Measurements from ENCODE around the gene MYO9B.

Gene MYO9B

DNA sequence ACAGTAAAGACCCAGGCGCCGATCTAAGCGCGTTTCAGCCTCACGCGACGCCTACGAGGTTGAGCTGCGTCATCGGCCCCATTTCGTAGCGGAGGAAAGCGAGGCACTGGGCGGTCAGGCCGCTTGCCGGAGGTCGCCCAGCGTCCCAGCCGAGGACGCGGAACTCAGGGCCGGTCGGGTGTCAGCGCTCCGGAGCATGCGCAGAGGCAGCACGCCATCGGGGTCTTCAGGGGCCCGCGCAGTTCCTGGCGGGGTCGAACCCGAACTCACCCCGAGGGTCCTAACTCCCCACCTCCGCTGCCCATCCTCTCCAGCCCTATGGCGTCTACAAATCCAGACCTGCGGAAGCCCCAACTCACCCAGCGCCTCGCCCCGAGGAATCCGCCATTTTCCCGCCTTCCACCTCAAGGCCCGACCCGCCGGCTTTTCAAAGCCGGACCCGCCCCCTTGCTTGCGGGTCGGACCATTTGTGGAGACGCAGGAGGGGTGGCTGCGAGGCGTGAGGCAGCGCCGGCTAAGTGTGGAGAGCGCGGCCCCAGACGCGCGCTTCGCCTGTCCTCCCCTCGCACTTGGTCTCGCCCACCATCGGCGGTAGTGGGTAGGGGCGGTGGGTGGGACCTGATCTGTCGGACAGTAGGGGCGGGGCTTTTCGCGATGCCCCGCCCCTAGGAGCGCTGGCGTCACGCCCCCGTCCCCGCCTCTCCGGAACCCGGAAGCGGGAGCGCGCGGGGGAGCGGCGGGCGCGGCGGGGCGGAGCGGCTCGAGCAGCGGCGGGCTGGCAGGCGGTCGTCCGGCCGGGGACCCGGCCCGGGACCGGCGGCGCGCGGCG, at the start of gene MYO9B, which contains the start of gene HAUS8:
Gene MYO9B, plus strand, starts transcription at position 743 of the 829 bp plus-strand sequence. CDS start 25,941 bp downstream, outside the sequence.
Gene HAUS8, minus strand, starts transcription at position 418 of the 829 bp plus-strand sequence. Its CDS starts 30 bp downstream, at position 388.
- peak; percentile 100 for DNase-seq

DNA sequence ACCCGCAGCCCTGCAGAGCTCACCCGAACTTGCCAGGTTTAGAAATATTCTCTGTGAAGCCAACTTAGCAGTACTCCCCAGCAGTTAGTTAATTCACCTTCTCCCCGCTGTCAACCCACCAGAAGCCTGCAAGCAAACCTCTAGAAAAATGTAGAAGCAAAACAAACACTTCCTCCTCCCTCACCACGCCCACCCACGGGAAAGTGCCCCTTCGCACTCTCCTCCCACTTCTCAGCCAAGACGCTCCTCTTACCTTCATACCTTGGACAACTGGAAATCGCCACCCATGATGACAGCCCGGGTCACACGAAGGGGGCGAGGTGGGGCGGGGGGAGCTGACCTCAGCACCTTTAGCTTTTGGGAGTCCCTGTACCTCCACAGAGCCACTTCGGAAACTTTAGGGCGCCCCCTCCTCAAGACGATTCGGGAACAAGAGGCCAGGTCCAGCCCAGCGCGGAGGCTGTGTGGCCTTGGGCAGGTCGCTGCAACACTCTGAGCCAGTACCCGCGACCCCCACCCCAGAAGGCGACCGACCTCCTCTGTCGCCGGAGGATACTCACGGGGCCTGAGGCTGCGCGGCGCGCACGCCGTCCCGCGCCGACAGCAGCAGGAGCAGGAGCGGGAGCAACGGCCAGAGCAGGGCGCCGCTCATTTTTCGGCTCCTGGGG, 49.5 kb upstream of the MYO9B start:
- DNase-seq, result no peak

DNA sequence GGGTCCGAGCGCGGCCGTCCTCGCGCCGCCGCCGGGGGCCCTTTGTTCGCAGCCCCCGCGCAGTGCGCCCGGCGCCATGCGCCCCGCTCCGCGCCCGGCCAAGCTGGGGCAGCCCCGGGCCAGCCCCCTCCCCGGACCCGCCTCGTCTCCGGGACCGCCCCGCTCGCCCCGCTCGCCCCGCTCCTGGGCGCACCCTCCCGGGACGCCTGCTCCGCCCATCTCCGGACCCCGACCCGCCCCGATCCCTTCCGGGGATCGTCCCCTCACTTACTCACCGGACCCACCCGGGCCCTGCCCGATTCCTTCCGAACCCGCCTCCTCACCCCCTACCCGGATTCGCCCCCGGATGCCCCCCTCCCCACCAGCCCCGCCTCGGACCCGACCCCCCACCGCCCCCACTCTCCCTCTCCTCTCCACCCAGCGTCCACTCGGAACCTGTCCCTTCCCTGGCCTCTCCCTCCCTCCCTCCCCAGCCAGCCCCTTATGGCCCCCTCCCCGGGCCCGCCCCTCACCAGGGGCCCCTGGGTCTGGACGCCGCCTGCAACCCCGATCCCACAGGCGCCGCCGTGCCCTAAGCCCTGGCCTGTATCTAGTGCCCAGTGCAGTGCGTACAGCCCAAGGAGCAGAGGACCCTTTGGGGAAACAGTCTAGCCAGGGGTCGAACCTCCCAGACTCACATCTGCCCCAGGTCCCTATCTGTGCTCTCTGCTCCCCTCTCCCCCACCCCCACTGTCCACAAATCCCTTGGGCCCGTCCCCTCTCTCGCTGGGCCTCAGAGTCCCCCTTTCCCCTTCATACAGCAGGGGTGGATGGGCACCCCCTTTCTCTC, 48.7 kb upstream of the MYO9B start, which contains the start of gene CPAMD8:
Gene CPAMD8, minus strand, starts transcription at position 105 of the 829 bp plus-strand sequence. CDS start 168 bp downstream, outside the sequence.
- peak; percentile 54 for DNase-seq

- DNase-seq, result no peak
These were observed 48.0 kb upstream of the MYO9B start for GRCh38 chr19:17027535-17027975.

- DNase-seq, result no peak
These were observed 43.8 kb upstream of the MYO9B start for GRCh38 chr19:17031741-17032140.

DNA sequence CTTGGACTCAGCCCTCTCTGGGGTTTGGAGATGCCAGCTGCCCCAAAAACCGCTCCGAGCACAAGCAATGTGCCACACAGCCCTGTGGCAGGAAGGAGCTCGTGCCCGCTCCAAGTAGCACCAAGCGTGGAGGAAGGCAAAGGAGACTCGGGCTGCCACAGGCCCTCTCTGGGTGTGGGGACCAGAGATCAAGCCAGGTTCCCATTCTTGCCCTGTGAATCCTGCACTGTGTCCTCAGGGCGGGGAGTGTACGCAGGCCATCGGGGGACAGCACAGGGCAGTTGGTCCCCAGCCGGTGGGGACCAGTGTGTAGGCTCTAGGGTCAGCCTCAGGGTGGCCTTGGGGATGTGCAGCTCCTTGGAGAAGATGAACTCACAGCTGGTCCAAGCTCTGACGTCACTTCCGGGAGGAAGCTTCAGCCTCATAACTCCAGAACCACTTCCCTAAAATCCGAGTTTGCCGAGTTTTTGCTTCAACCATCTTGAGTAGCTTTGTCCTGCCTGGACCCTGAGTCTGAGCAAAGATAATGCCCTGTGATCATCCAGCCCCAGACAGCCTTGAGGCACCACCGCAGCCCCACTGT, 39.6 kb upstream of the MYO9B start:
- no peak for DNase-seq

- no peak for DNase-seq
These were observed 38.9 kb upstream of the MYO9B start for GRCh38 chr19:17036640-17037039.

DNA sequence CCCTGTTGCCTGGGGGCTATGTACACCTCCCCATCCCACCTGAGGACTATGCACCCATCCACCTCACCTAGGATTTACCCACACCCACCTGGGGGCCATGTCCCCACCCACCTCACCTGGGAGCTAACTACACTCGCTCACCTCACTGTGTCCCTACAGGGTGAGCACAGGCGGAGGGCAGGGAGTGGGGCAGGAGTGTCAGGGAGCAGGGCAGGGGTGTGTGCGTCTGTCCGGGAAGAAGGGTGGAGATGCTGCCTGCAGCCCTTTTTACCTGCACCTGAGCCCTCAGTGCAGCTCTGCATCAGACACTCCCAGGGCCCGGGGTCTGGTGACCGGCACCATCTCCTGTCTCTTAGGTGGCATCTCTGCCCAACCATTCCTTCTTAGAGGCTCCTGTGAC, 38.4 kb upstream of the MYO9B start:
- DNase-seq, result no peak

GRCh38 chr19:17037966-17038500, 37.5 kb upstream of the MYO9B start:
- no peak for DNase-seq

- DNase-seq, result peak; percentile 54
These were observed 33.6 kb upstream of the MYO9B start for GRCh38 chr19:17041976-17042375.

GRCh38 chr19:17043744-17044143, 31.8 kb upstream of the MYO9B start:
- DNase-seq, result no peak

DNA sequence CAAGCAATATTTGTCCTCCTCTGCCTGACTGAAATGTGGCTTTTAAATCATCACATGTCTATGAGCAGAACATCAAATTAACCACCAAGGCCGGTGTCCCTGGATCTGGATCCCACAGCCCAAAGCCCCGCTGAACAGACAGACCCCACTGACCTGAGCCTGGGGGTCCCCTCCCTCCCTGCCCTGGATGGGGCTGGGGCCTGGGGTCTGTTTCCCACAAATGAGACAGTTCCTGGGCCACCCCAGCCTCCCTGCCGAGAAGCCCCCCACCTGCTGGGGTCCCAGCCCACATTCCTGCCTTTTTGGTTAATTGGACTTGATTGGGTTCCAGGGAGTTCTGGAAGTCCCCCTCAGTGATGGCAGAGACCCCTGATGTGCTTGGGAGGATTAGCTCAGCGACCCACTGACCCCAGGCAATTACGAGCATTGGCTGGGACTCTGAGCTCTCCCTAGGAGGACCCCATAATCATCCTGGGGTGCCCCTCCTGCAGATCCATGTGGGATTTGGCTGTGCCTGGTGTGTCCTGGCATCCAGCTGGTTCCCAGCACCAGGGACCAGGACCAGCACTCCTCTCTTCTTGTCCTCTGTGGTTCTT, 29.6 kb upstream of the MYO9B start:
- DNase-seq, result no peak

- DNase-seq, result no peak
These were observed 26.6 kb upstream of the MYO9B start for GRCh38 chr19:17048885-17049453.

DNA sequence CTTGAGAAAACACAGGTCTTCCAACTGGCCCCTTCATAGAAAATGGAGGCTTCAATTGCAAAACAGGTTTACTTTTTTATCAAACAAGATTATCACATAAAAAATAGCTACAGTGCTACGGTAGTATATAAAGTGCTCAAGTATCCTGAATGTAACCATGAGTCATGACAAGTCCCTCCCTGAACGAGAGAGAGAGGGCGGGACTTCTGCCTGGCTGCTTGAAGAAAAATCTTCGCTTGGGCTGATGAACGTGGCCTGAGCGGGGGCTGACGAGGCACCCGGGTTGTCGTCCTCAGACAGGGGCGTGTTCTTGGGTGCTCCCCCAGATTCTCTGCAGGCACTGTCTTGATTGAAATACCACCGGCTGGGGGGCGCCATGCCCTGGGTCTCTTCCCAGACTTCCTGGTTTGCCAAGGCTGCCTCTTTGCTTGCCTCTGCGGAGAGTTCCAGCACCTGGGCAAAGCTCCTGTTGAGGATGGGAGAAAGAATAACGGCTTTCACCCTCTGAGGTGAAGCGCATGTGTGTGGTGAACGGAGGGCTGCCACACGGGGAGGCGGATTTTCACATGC, 25.8 kb upstream of the MYO9B start:
- no peak for DNase-seq

DNA sequence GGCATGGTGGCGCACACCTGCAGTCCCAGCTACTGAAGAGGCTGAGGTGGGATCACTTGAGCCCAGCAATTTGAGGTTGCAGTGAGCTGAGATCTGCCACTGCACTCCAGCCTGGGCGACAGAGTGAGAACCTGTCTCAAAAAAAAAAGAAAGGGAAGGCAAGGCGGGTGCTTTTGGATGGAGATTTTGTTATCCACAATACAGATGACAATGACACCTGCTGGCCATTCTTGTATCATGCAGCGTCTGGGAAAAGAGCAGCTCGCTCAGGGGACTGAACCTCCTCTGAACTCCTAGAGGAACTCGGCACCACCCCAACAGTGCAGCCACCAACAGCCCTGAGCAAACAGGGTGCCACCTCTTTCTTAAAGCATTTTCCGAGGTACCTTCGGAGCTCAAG, 23.1 kb upstream of the MYO9B start:
- peak; percentile 57 for DNase-seq

GRCh38 chr19:17054746-17055145, 20.8 kb upstream of the MYO9B start:
- DNase-seq, result no peak

DNA sequence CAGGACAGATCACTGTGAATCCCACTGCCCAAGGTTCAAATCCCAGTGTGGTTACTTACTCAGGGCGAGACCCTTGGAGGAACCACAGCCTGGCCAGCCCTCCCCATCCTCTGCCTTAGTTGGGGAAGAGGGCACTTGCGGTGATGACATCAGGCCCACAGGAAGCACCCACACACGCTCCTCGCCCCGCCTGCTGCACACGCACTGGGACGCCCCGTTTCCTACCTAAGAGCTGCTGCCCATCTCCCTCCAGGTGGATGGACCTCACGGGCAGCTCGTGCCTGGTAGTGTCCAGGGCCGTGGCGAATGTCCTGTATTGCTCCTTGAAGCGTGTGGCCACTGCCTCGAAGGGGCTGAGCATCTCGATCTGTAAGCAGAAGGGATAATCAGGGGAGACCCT, 19.9 kb upstream of the MYO9B start:
- DNase-seq, result no peak

DNA sequence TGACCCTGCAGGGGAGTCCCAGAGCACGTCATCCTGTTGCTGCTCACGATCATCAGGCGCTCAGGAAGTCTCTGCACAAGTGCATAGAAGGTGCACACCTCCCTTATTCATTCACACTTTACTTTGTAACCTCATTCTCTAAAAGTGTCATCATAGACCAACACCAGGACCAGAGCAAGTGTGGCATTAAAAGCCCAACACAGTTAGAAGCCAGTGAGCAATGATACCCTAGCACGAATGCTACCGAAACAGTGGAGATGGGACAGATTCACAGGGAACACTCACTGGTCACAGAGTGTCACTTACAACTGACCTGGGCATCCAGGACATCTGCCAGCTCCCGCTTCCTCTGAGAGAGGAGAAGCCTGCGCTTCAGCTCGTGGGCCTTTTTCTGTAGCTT, 17.3 kb upstream of the MYO9B start:
- DNase-seq, result no peak

GRCh38 chr19:17060802-17061201, 14.8 kb upstream of the MYO9B start:
- DNase-seq, result no peak

- DNase-seq, result no peak
These were observed 14.4 kb upstream of the MYO9B start for GRCh38 chr19:17061205-17061604.

GRCh38 chr19:17061691-17062090, 13.9 kb upstream of the MYO9B start:
- DNase-seq, result no peak
